Fibroblast of lung (primary cell): ENCODE results near the gene FARP1.

Experiments used
- EZH2 ChIP-seq: IDR thresholded peaks from 2 replicates; pipeline ENCODE4 v1.5.1; 2012; ENCODE audit warnings: low read length, control low read depth, mild to moderate bottlenecking; ENCODE audit errors: missing control alignments
- TF ChIP-seq, protein P1 (sequence below), 2 donors: IDR thresholded peaks in 1 of 2; conservative IDR thresholded peaks in 1 of 2; 1 replicate in 1 of 2; 2 replicates in 1 of 2; pipeline ENCODE4 v1.5.1; 2011 to 2012; ENCODE audit warnings: low read length in 2 of 2, control low read depth in 1 of 2, inconsistent platforms in 1 of 2, low read depth in 1 of 2, mild to moderate bottlenecking in 1 of 2

DNA sequence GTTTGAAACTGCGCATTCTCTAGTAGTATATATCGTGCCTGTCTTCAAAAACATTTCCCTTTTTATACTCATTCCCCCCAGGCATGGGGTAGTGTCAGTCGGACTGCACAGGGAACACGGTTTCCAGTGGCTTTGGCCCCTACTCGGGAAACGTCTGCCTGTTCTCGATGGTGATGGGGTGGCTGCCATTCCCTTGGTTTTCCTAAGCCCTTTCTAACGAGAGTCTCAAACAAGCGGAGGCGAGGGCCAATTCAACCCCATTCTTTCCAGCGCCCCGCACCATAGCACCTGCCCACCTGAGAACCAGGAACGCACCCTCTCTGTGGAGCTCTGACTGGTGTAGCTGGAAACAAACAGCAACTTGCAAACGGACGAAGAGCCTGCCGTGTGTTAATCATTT, 306.4 kb downstream of the FARP1 start:
- TF ChIP-seq, protein P1, sequence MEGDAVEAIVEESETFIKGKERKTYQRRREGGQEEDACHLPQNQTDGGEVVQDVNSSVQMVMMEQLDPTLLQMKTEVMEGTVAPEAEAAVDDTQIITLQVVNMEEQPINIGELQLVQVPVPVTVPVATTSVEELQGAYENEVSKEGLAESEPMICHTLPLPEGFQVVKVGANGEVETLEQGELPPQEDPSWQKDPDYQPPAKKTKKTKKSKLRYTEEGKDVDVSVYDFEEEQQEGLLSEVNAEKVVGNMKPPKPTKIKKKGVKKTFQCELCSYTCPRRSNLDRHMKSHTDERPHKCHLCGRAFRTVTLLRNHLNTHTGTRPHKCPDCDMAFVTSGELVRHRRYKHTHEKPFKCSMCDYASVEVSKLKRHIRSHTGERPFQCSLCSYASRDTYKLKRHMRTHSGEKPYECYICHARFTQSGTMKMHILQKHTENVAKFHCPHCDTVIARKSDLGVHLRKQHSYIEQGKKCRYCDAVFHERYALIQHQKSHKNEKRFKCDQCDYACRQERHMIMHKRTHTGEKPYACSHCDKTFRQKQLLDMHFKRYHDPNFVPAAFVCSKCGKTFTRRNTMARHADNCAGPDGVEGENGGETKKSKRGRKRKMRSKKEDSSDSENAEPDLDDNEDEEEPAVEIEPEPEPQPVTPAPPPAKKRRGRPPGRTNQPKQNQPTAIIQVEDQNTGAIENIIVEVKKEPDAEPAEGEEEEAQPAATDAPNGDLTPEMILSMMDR (conservative IDR thresholded peaks at IDR 0.05 in 1 of 2, IDR thresholded peaks at IDR 0.05 in 1 of 2; ENCODE audit: low read depth in 1 of 2, low read length in 2 of 2) = no peak
- no peak for TF ChIP-seq EZH2
